ENCODE data around the gene OSBP2. TPM values are rescaled to one million over a fixed set of nuclear protein-coding genes. Genes with fewer than 3 reads are reported as not detected.

The OSBP2 gene
- total RNA-seq, 2 experiments from 2014 or later, result 0.58 to 0.72 TPM

DNA sequence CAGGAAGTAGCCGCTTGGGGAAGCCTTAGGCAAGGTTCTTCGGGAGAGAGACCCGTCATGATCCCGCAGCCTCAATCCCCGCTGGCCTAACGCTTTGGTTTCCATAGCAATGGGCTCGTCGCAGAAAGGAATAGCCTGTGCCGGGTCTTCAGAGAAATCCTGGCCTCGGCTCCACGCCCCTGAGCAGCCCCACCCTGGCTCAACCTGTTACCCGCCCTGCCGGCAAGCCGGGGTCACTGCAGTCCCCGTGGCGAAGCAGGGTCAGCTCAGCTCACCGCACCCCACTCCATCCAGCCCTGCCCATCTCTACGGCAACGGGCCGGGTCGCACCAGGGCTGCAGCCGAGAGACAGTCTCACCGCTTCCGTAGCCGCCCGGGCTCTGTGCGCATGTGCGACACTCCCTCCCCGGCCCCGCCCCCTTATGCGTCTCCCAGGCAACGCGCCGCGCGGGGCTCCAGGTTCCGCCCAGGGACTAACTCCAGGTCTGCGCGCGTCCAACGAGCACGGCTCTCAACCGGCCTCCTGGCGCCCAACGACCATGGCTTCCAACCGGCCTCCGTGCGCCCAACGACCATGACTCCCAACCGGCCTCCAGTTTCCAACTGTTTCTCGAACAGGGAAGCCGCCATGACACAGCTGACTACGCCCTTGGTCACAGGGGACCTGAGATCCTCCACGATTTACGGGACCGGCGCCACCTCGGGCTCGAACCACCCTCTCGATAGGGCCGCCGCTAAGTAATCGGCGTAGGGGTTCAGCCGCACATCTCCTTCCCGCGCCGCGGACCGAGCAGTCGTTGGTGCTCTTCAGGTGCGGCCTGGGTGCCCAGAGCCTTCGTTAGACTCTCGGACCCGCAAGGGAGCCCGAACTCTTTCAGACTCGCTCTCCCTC, 26.9 kb upstream of the OSBP2 start, which contains the start of gene DUSP18:
Gene DUSP18, minus strand, starts transcription at position 382 of the 892 bp plus-strand sequence. CDS start 3,872 bp downstream, outside the sequence.
- TF ChIP-seq, protein P1, sequence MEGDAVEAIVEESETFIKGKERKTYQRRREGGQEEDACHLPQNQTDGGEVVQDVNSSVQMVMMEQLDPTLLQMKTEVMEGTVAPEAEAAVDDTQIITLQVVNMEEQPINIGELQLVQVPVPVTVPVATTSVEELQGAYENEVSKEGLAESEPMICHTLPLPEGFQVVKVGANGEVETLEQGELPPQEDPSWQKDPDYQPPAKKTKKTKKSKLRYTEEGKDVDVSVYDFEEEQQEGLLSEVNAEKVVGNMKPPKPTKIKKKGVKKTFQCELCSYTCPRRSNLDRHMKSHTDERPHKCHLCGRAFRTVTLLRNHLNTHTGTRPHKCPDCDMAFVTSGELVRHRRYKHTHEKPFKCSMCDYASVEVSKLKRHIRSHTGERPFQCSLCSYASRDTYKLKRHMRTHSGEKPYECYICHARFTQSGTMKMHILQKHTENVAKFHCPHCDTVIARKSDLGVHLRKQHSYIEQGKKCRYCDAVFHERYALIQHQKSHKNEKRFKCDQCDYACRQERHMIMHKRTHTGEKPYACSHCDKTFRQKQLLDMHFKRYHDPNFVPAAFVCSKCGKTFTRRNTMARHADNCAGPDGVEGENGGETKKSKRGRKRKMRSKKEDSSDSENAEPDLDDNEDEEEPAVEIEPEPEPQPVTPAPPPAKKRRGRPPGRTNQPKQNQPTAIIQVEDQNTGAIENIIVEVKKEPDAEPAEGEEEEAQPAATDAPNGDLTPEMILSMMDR (IDR thresholded peaks at IDR 0.05), result no peak
- intact Hi-C loops (cut with micrococcal nuclease), result no loop called here
- Mint-ChIP-seq H3K27ac (peak within 1 kb of the TSS; percentile 80), H3K4me3 (peak within 1 kb of the TSS; percentile 84), H3K27me3 (peaks cover 2% of the 10 kb centered on the region), H3K4me1 (ENCODE audit: low read depth) (peaks cover 19% of the 10 kb centered on the region), H3K36me3 (ENCODE audit: low read depth) (peaks cover 11% of the 10 kb centered on the region), H3K9me3 (no peaks in the 10 kb centered on the region)
- CTCF ChIA-PET, result interaction anchor here (0.7 to 2.2 kb wide), 7 partner anchors 18 to 87 kb away, joined by 3 to 10 read pairs (median 6); partner anchors contain the start of gene SLC35E4
- peak; percentile 94 for DNase-seq
- ATAC-seq, result peak; percentile 96
- POLR2A ChIA-PET, result no interaction called here

DNA sequence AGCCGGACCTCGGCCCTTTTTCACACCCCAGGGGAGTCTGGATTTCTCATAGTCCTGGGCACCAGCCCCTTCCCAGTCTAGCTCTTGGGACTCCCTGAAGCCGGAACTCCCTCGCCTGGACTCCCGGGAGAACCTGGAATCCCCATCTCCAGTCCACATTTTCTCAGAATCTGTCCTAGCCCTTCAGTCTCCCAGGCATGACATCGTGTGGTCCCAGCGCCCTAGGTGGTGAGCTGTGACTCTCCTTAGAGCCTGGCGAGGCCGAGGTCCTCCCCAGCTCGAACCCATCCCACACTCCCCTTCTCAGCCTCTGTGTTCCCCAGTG, 26.3 kb upstream of the OSBP2 start:
- Mint-ChIP-seq H3K4me3 (peak overlapping the region; percentile 84), H3K36me3 (ENCODE audit: low read depth) (peaks cover 6% of the 10 kb centered on the region), H3K27ac (no peak overlapping the region), H3K4me1 (ENCODE audit: low read depth) (peaks cover 19% of the 10 kb centered on the region), H3K27me3 (peaks cover 2% of the 10 kb centered on the region), H3K9me3 (no peaks in the 10 kb centered on the region)
- TF ChIP-seq, protein P1 (IDR thresholded peaks at IDR 0.05), result no peak
- ChIA-PET POLR2A (no interaction called here), CTCF (interaction anchor here (1.6 to 2.2 kb wide), 3 partner anchors 18 to 34 kb away, joined by 6 to 10 read pairs (median 9); partner anchors contain the start of gene SLC35E4)
- intact Hi-C loops (cut with micrococcal nuclease), result no loop called here
- no peak for ATAC-seq
- no peak for DNase-seq

DNA sequence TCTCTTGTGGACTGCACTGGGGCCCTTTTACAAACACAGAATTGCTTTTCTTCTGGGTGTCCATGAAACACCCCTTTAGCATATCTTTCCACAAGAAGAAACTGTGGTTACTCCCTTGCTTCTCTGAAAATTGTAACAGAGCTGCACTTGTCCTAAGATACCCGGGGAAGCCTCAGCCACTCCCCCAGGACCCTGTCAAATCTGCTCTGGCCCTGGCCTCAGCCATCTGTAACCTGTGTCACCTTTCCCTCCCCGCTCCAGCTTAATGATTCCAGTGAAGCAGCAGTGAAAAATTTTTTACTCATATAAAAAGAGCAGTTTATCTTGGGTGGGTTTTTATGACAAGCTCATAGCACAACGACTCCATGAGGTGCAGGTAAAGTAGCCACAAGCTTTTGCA, 23.6 kb upstream of the OSBP2 start:
- no peak for DNase-seq
- Mint-ChIP-seq H3K27ac (no peak overlapping the region), H3K4me1 (ENCODE audit: low read depth) (peaks cover 12% of the 10 kb centered on the region), H3K4me3 (no peak overlapping the region), H3K27me3 (peaks cover 2% of the 10 kb centered on the region), H3K36me3 (ENCODE audit: low read depth) (no peaks in the 10 kb centered on the region), H3K9me3 (no peaks in the 10 kb centered on the region)
- intact Hi-C loops (cut with micrococcal nuclease), result no loop called here
- ChIA-PET CTCF (interaction anchor here (0.7 to 2.1 kb wide), 2 partner anchors 37 to 84 kb away, joined by 3 to 8 read pairs; no protein-coding TSS in a partner anchor), POLR2A (no interaction called here)
- ATAC-seq, result no peak
- TF ChIP-seq, protein P1 (IDR thresholded peaks at IDR 0.05), result no peak

DNA sequence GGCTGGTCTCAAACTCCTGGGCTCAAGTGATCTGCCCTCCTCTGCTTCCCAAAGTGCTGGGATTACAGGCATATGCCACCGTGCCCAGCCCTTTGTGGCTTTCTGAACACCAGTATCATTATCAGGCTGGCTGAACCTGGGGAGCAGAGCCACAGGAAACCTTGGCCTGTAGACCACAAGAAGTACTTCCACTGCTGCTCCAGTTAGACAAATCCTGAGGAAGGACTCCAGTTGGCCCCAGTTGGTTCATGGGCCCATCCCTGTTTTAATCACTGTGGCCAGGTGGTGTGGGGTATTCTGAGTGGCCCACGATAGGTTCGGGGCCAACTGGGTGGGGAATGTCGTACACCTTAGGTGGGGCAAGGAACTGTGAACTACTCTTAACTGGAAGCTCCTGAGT, 21.5 kb upstream of the OSBP2 start:
- TF ChIP-seq, protein P1 (IDR thresholded peaks at IDR 0.05), result no peak
- ChIA-PET CTCF (no interaction called here), POLR2A (no interaction called here)
- H3K36me3 Mint-ChIP-seq (ENCODE audit: low read depth), result no peaks in the 10 kb centered on the region
- DNase-seq (no peak), ATAC-seq (no peak)
- no peaks in the 10 kb centered on the region for H3K9me3 Mint-ChIP-seq
- H3K27me3 Mint-ChIP-seq, result peaks cover 4% of the 10 kb centered on the region
- peaks cover 5% of the 10 kb centered on the region for H3K4me1 Mint-ChIP-seq (ENCODE audit: low read depth)
- intact Hi-C loops (cut with micrococcal nuclease), result no loop called here
- no peak overlapping the region for H3K4me3 Mint-ChIP-seq
- H3K27ac Mint-ChIP-seq, result no peak overlapping the region

DNA sequence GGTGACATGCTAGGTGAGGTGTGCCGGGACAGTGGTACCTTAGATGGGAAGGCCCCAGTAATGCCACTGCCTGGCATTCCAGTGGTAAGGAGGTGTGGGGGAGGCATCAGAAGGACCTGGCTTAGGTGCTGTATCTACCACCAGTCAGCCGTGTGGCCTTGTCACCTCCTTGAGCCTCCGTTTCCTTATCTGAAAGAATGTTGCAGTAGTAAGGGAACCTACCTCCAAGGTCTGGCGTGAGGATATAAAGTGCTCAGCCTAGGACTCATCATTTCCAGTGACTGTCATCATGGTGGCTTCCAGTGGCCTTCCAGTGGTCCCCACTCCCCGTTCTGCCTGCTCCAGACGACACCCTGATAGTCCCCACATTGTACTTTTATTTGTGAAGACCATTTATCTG, 20.2 kb upstream of the OSBP2 start:
- no peaks in the 10 kb centered on the region for H3K36me3 Mint-ChIP-seq (ENCODE audit: low read depth)
- intact Hi-C loops (cut with micrococcal nuclease), result no loop called here
- no peak overlapping the region for H3K27ac Mint-ChIP-seq
- ChIA-PET POLR2A (no interaction called here), CTCF (interaction anchor here (2.2 kb wide), 1 partner anchor 40 kb away, joined by 7 read pairs; no protein-coding TSS in a partner anchor)
- DNase-seq (no peak), ATAC-seq (no peak)
- no peaks in the 10 kb centered on the region for H3K9me3 Mint-ChIP-seq
- peaks cover 6% of the 10 kb centered on the region for H3K27me3 Mint-ChIP-seq
- no peak overlapping the region for H3K4me3 Mint-ChIP-seq
- TF ChIP-seq, protein P1 (IDR thresholded peaks at IDR 0.05), result no peak
- no peaks in the 10 kb centered on the region for H3K4me1 Mint-ChIP-seq (ENCODE audit: low read depth)

Data from activated CD8-positive, alpha-beta T cell treated with anti-CD3 and anti-CD28 coated beads for 36 hours (primary cell).